Activated T-cell treated with anti-CD3 and anti-CD28 coated beads for 48 hours (primary cell): Measurements from ENCODE around the gene CATSPERZ.

Experiments
- DNase-seq: peaks from one replicate; pipeline ENCODE4 v3.0.0-alpha.2; 2020; ENCODE audit warnings: low read depth

The CATSPERZ gene

DNA sequence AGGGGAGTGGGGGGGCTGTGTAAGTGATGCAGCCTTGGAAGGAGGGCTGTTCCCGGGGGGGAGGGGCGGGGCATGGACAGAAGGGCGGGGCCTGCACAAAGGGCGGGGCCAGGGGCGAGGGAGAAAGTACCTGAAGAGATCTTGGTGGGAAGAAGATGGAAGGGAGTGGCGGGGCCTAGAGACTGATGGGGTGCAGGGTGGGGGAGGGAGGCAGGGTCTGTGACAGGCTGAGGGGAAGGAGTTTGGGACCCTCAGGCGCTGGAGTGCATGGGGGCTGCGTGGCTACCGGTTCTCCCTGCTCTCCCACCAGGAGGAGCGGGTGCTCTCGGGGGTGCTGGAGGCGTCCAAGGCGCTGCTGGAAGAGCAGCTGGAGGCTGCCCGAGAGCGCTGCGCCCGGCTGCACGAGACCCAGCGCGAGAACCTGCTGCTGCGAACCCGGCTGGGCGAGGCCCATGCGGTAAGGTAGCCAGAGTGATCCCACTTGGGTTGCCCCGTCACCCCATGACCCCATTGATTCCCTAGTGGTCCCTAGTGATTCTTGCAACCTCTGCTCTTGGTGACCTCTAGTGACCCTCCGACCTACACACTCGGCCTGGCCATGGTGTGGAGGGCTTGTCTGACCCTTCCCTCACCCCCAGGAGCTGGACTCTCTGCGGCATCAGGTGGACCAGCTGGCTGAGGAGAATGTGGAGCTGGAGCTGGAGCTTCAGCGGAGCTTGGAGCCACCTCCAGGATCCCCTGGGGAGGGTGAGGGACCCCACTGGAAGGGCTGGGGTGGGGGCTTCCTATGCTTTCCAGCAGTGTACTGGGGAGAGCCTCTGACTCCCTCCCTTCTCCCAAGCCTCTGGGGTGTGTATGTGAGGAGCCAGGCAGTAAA is 42.9 kb downstream of the CATSPERZ start:
- no peak for DNase-seq

- DNase-seq, result no peak
Observed at GRCh38 chr11:64343767-64344559, 43.8 kb downstream of the CATSPERZ start.

DNA sequence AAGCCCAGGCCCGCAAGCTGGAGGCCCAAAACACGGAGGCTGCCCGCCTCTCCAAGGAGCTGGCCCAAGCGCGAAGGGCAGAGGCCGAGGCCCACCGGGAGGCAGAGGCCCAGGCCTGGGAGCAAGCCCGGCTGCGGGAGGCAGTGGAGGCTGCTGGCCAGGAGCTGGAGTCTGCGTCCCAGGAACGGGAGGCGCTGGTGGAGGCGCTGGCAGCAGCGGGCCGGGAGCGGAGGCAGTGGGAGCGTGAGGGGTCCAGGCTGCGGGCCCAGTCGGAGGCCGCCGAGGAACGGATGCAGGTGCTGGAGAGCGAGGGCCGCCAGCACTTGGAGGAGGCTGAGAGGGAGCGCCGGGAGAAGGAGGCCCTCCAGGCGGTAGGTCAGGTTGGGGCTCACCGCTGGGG is 44.6 kb downstream of the CATSPERZ start:
- no peak for DNase-seq

GRCh38 chr11:64347193-64347867 is 47.2 kb downstream of the CATSPERZ start:
- DNase-seq, result no peak

DNA sequence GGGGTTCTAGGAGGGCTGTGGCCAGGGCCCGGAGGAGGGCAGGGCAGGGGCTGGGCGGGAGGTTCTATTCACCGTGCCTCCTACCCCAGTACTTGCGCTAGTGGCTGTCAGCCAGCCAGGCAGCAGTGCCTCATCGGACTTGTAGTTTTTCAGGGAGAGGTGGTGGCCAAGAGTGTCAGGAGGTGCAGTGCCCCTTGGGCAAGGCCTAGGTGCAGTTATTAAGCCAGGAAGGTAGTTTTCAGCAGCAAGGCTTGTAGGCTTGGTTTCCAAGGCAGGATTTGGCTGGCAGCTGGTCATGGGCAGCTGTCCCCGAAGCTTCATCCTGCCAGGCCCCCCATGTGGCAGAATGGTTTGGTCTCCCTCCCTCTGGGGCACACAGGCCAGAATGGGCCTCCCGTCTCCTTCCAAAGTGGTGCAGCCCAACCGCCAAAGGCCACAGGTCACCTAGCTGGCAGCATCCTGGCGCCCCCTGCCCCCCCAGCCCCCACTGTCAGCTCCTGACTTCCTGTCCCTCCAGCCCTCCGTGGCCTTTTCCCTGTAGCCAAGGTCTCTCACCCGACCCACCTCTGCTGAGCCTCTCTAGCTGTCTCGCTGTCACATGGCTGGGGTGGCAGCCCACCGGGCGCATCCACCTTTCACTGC is 48.3 kb downstream of the CATSPERZ start:
- no peak for DNase-seq

DNA sequence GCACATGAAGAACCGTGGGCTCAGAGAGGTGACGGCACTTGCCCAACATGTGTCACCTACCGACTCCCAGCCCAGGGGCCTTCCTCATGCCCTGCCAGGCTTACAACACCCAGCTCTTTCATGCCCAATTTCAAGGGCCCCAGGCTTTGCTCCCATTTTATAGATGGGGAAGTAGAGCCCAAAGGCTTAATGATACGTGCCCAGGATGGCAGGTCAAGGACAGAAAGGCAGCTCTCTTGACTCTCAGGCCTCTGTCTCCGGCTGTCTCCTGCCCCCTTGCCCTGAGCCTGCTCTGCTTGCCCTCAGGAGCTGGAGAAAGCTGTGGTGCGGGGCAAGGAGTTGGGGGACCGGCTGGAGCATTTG is 48.8 kb downstream of the CATSPERZ start:
- DNase-seq, result no peak

- no peak for DNase-seq
Observed at GRCh38 chr11:64349404-64349803, 49.2 kb downstream of the CATSPERZ start.

DNA sequence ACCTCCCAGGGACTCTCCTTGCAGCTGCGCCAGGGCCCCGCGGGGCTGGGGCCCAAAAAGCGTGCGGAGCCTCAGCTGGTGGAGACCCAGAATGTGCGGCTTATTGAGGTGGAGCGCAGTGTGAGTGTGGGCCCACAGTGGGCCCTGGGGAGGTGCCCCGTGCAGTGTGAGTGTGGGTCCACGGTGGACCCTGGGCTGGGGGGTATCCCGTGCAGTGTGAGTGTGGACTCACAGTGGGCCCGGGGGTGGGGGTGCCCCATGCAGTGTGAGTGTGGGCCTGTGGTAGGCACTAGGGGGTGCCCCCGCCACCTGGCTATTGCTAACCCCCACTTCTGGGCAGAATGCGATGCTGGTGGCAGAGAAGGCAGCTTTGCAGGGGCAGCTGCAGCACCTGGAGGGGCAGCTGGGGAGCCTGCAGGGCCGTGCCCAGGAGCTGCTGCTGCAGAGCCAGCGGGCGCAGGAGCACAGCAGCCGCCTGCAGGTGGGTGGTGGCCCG is 51.0 kb downstream of the CATSPERZ start:
- no peak for DNase-seq

- DNase-seq, result no peak
Observed at GRCh38 chr11:64352099-64352994, 52.2 kb downstream of the CATSPERZ start.

GRCh38 chr11:64352995-64353714 is 53.0 kb downstream of the CATSPERZ start:
- no peak for DNase-seq

DNA sequence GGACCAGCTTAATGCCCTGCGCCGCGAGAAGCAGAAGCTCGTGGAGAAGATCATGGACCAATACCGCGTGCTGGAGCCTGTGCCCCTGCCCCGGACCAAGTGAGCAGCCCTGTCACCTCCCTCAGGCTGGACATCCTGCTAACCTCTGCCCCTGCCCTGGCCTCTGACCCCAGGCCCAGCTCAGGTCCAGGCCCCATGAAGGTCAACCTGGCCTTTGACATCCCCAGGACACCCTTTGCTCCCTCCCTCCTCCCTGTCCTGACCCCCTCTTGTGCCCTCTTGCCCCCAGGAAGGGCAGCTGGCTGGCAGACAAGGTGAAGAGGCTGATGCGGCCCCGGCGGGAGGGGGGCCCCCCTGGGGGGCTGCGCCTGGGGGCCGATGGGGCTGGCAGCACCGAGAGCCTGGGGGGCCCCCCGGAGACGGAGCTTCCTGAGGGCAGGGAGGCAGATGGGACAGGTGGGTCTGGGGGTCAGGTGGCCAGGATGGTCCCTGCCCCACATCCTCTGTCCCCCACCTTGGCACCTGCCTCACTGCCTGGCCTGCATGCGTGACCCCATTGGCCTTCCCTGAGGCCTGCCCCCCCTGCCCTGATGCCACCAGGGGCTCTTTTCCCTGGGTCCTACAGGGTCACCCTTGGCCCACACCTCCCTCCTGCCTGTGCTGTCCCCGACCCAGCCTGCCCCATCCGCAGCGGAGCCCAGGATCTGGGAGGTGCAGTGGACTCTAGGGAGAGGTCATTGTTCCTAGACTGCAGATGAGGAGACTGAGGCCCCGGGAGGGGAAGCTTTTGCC is 53.8 kb downstream of the CATSPERZ start:
- DNase-seq, result no peak
